Measurements from ENCODE around the gene VEPH1.

DNA sequence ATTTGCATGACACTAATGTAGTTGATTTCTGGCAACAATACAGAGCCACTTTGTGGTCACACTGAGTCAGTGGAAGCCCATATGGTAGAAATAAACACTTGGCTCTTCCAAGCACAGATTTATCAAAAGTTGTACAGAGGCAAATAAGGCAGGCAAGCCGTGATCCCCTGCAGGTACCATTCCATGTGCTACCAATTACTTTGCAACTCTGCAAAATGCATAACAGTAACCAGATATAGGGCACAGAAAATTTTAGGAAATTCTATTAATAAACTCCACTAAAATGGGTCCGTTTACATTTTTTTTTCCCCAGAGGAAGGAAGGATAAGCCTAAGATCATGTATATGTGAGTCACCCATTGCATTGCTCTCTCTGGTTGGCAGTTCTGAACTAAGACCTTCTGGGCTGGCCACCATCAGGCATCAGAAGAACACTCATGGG is 169.6 kb downstream of the VEPH1 start:
- TF ChIP-seq POLR2AphosphoS5 (IDR thresholded peaks at IDR 0.05; ENCODE audit: low read depth, low read length) (no peak), POLR2A (IDR thresholded peaks at IDR 0.05; ENCODE audit: low read depth, low read length) (no peak), TAF1 (IDR thresholded peaks at IDR 0.05; ENCODE audit: low read depth, low read length) (no peak), SPI1 (IDR thresholded peaks at IDR 0.05; ENCODE audit: low read depth, low read length) (no peak), POU2F2 (IDR thresholded peaks at IDR 0.05; ENCODE audit: low read depth, low read length) (no peak)
